ENCODE results near the gene NBPF3. TPM values are rescaled to one million over a fixed set of nuclear protein-coding genes. Genes with fewer than 3 reads are reported as not detected.
A peak's percentile ranks its signal among the peaks of the same experiment; 100 is the strongest.

NBPF3 gene
- total RNA-seq, 2 experiments from 2014 or later, result 7.9 to 9.4 TPM

GRCh38 chr1:21490774-21491487 lies 51.0 kb downstream of the NBPF3 start:
- ChIA-PET CTCF (interaction anchor here (0.7 to 3.0 kb wide), 8 partner anchors 17 to 259 kb away, joined by 3 to 19 read pairs (median 4); partner anchors contain the start of gene ALPL), POLR2A (interaction anchor here (0.6 kb wide), 1 partner anchor 158 kb away, joined by 3 read pairs; no protein-coding TSS in a partner anchor)
- Mint-ChIP-seq H3K9me3 (no peaks in the 10 kb centered on the region), H3K27ac (no peak overlapping the region), H3K27me3 (peaks cover 8% of the 10 kb centered on the region), H3K36me3 (ENCODE audit: low read depth) (no peaks in the 10 kb centered on the region), H3K4me1 (ENCODE audit: low read depth) (peaks cover 7% of the 10 kb centered on the region), H3K4me3 (no peak overlapping the region)
- intact Hi-C loops (cut with micrococcal nuclease), result no loop called here
- peak; percentile 69 for ATAC-seq
- TF ChIP-seq CTCF (IDR thresholded peaks at IDR 0.05), result peak; percentile 56
- DNase-seq, result peak; percentile 57

- Mint-ChIP-seq H3K4me1 (ENCODE audit: low read depth) (peaks cover 7% of the 10 kb centered on the region), H3K9me3 (no peaks in the 10 kb centered on the region), H3K4me3 (no peak overlapping the region), H3K27me3 (peaks cover 8% of the 10 kb centered on the region), H3K27ac (no peak overlapping the region), H3K36me3 (ENCODE audit: low read depth) (no peaks in the 10 kb centered on the region)
- ATAC-seq (no peak), DNase-seq (no peak)
- CTCF ChIA-PET, result interaction anchor here (1.2 to 3.0 kb wide), 5 partner anchors 16 to 221 kb away, joined by 3 to 19 read pairs (median 5); no protein-coding TSS in a partner anchor
- TF ChIP-seq CTCF (IDR thresholded peaks at IDR 0.05), result no peak
- POLR2A ChIA-PET, result no interaction called here
- intact Hi-C loops (cut with micrococcal nuclease), result no loop called here
Observed at GRCh38 chr1:21491488-21492355, 51.8 kb downstream of the NBPF3 start.

- peaks cover 7% of the 10 kb centered on the region for H3K4me1 Mint-ChIP-seq (ENCODE audit: low read depth)
- H3K27me3 Mint-ChIP-seq, result peaks cover 8% of the 10 kb centered on the region
- DNase-seq, result no peak
- no peak for ATAC-seq
- no peaks in the 10 kb centered on the region for H3K9me3 Mint-ChIP-seq
- H3K27ac Mint-ChIP-seq, result no peak overlapping the region
- intact Hi-C loops (cut with micrococcal nuclease), result no loop called here
- H3K4me3 Mint-ChIP-seq, result no peak overlapping the region
- TF ChIP-seq CTCF (IDR thresholded peaks at IDR 0.05), result no peak
- H3K36me3 Mint-ChIP-seq (ENCODE audit: low read depth), result no peaks in the 10 kb centered on the region
- CTCF ChIA-PET, result interaction anchor here (1.6 kb wide), 1 partner anchor 124 kb away, joined by 5 read pairs; no protein-coding TSS in a partner anchor
- POLR2A ChIA-PET, result no interaction called here
Observed at GRCh38 chr1:21492356-21492625, 52.4 kb downstream of the NBPF3 start.

- ATAC-seq, result no peak
- no peak overlapping the region for H3K4me3 Mint-ChIP-seq
- no peak overlapping the region for H3K27ac Mint-ChIP-seq
- no peaks in the 10 kb centered on the region for H3K9me3 Mint-ChIP-seq
- CTCF ChIA-PET, result no interaction called here
- TF ChIP-seq CTCF (IDR thresholded peaks at IDR 0.05), result no peak
- POLR2A ChIA-PET, result no interaction called here
- no peaks in the 10 kb centered on the region for H3K36me3 Mint-ChIP-seq (ENCODE audit: low read depth)
- peaks cover 5% of the 10 kb centered on the region for H3K27me3 Mint-ChIP-seq
- H3K4me1 Mint-ChIP-seq (ENCODE audit: low read depth), result no peaks in the 10 kb centered on the region
- DNase-seq, result no peak
- intact Hi-C loops (cut with micrococcal nuclease), result no loop called here
Observed at GRCh38 chr1:21494196-21494595, 54.3 kb downstream of the NBPF3 start.

Data from activated CD8-positive, alpha-beta T cell treated with anti-CD3 and anti-CD28 coated beads for 36 hours (primary cell).